ENCODE results near the gene CPSF2. TPM values are rescaled to one million over a fixed set of nuclear protein-coding genes. Genes with fewer than 3 reads are reported as not detected.

CPSF2 gene
- total and polyA plus RNA-seq, 10 of the 15 experiments (the other 5 are each of a cell fraction or from before 2014, with no cell fraction given), result 18.2 to 71.8 (median 47.0) TPM

DNA sequence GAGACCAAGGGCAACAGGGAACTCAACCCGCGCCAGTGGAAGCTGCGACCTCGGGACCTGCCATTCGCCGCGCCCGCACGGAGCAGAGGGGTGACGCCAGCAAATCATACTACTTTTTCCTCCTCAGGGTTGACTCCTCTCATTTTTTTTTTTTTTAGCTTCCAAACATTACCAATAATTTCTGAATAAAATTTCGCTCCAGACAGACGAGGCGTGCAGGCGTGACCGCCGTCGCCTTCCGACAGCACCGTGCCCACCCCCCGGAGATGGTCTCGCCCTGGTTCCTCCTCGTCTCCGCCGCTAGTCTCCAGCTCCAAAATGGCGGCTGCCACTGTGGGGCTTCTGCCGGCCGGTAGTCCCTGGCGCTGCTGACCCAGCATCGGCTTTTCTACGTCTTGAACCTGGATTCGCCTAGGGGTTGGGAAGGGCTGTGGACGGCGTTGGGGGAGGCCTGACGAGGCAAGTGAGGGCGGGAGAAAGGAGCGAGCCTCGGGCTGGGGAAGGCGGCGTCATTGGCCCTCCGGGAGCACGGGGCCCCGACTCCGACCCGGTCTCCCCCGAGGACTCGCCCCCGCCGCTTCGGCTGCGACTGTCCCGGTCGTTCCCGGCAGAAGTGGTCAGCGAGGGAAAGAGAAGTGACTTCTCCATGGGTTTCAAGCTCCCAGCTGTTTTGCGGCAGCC lies at the start of gene CPSF2, which contains the start of gene NDUFB1 (continued):
- TF ChIP-seq, protein P1, sequence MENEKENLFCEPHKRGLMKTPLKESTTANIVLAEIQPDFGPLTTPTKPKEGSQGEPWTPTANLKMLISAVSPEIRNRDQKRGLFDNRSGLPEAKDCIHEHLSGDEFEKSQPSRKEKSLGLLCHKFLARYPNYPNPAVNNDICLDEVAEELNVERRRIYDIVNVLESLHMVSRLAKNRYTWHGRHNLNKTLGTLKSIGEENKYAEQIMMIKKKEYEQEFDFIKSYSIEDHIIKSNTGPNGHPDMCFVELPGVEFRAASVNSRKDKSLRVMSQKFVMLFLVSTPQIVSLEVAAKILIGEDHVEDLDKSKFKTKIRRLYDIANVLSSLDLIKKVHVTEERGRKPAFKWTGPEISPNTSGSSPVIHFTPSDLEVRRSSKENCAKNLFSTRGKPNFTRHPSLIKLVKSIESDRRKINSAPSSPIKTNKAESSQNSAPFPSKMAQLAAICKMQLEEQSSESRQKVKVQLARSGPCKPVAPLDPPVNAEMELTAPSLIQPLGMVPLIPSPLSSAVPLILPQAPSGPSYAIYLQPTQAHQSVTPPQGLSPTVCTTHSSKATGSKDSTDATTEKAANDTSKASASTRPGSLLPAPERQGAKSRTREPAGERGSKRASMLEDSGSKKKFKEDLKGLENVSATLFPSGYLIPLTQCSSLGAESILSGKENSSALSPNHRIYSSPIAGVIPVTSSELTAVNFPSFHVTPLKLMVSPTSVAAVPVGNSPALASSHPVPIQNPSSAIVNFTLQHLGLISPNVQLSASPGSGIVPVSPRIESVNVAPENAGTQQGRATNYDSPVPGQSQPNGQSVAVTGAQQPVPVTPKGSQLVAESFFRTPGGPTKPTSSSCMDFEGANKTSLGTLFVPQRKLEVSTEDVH (IDR thresholded peaks at IDR 0.05; ENCODE audit: low read depth, partially characterized antibody), result peak; percentile 81
- no peak for TF ChIP-seq TBL1XR1 (IDR thresholded peaks at IDR 0.05; ENCODE audit: low read depth, low read length)
- no peak for TF ChIP-seq HDGF (IDR thresholded peaks at IDR 0.05)
- no peak; the same call in 1 of the 2 replicates for TF ChIP-seq RCOR1 (conservative IDR thresholded peaks at IDR 0.05; ENCODE audit: low read depth, low read length)
- peak; percentile 97 for TF ChIP-seq NBN (IDR thresholded peaks at IDR 0.05)
- 0 out of 2 replicates have a peak, but pooled peaks have one; percentile 3 for TF ChIP-seq BCL11A (IDR thresholded peaks at IDR 0.05; ENCODE audit: low read depth, low read length)
- peak; percentile 43 for TF ChIP-seq SIX5 (IDR thresholded peaks at IDR 0.05; ENCODE audit: low read depth, low read length, severe bottlenecking)
- TF ChIP-seq, protein P2, sequence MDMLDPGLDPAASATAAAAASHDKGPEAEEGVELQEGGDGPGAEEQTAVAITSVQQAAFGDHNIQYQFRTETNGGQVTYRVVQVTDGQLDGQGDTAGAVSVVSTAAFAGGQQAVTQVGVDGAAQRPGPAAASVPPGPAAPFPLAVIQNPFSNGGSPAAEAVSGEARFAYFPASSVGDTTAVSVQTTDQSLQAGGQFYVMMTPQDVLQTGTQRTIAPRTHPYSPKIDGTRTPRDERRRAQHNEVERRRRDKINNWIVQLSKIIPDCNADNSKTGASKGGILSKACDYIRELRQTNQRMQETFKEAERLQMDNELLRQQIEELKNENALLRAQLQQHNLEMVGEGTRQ (IDR thresholded peaks at IDR 0.05; ENCODE audit: borderline replicate concordance, low read depth, low read length), result no peak
- TF ChIP-seq ZNF207 (IDR thresholded peaks at IDR 0.05; ENCODE audit: borderline replicate concordance), result peak; percentile 79; the same call in 1 of the 2 replicates
- no peak for TF ChIP-seq MYB (IDR thresholded peaks at IDR 0.05; ENCODE audit: borderline replicate concordance, low read depth, low read length)
- peak; percentile 41 for TF ChIP-seq IKZF1 (conservative IDR thresholded peaks at IDR 0.05)
- TF ChIP-seq NR2C2 (IDR thresholded peaks at IDR 0.05; ENCODE audit: borderline replicate concordance, control insufficient read depth, insufficient read length, low read depth), result no peak
- TF ChIP-seq, protein P3, sequence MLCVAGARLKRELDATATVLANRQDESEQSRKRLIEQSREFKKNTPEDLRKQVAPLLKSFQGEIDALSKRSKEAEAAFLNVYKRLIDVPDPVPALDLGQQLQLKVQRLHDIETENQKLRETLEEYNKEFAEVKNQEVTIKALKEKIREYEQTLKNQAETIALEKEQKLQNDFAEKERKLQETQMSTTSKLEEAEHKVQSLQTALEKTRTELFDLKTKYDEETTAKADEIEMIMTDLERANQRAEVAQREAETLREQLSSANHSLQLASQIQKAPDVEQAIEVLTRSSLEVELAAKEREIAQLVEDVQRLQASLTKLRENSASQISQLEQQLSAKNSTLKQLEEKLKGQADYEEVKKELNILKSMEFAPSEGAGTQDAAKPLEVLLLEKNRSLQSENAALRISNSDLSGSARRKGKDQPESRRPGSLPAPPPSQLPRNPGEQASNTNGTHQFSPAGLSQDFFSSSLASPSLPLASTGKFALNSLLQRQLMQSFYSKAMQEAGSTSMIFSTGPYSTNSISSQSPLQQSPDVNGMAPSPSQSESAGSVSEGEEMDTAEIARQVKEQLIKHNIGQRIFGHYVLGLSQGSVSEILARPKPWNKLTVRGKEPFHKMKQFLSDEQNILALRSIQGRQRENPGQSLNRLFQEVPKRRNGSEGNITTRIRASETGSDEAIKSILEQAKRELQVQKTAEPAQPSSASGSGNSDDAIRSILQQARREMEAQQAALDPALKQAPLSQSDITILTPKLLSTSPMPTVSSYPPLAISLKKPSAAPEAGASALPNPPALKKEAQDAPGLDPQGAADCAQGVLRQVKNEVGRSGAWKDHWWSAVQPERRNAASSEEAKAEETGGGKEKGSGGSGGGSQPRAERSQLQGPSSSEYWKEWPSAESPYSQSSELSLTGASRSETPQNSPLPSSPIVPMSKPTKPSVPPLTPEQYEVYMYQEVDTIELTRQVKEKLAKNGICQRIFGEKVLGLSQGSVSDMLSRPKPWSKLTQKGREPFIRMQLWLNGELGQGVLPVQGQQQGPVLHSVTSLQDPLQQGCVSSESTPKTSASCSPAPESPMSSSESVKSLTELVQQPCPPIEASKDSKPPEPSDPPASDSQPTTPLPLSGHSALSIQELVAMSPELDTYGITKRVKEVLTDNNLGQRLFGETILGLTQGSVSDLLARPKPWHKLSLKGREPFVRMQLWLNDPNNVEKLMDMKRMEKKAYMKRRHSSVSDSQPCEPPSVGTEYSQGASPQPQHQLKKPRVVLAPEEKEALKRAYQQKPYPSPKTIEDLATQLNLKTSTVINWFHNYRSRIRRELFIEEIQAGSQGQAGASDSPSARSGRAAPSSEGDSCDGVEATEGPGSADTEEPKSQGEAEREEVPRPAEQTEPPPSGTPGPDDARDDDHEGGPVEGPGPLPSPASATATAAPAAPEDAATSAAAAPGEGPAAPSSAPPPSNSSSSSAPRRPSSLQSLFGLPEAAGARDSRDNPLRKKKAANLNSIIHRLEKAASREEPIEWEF (IDR thresholded peaks at IDR 0.05; ENCODE audit: insufficient replicate concordance, low read depth, low read length), result no peak
- no peak for TF ChIP-seq GATAD2B (conservative IDR thresholded peaks at IDR 0.05; ENCODE audit: low read depth)
- peak; percentile 54 for TF ChIP-seq SP1 (IDR thresholded peaks at IDR 0.05; ENCODE audit: low read depth, low read length)
- no peak for TF ChIP-seq CHD4 (IDR thresholded peaks at IDR 0.05)
- peak; percentile 54; the same call in 1 of the 2 replicates for TF ChIP-seq RFX5 (IDR thresholded peaks at IDR 0.05; ENCODE audit: low read depth, low read length)
- TF ChIP-seq TAF1 (IDR thresholded peaks at IDR 0.05; ENCODE audit: borderline replicate concordance, low read depth, low read length), result peak; percentile 99
- TF ChIP-seq, protein P4, sequence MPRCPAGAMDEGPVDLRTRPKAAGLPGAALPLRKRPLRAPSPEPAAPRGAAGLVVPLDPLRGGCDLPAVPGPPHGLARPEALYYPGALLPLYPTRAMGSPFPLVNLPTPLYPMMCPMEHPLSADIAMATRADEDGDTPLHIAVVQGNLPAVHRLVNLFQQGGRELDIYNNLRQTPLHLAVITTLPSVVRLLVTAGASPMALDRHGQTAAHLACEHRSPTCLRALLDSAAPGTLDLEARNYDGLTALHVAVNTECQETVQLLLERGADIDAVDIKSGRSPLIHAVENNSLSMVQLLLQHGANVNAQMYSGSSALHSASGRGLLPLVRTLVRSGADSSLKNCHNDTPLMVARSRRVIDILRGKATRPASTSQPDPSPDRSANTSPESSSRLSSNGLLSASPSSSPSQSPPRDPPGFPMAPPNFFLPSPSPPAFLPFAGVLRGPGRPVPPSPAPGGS (IDR thresholded peaks at IDR 0.05; ENCODE audit: borderline replicate concordance, insufficient read depth, low read depth, low read length, poor library complexity, severe bottlenecking), result no peak
- no peak; the same call in 1 of the 2 replicates for TF ChIP-seq SMARCA5 (IDR thresholded peaks at IDR 0.05)
- TF ChIP-seq TCF3 (IDR thresholded peaks at IDR 0.05; ENCODE audit: borderline replicate concordance, insufficient read depth, low read depth, low read length), result peak; percentile 53; the same call in 1 of the 2 replicates

Measured in GM12878 (cell line).